Ovary (tissue), 9 donors: ENCODE results near the gene SLC18A3. TPM values are rescaled to one million over a fixed set of nuclear protein-coding genes. Genes with fewer than 3 reads are reported as not detected.
A peak's percentile ranks its signal among the peaks of the same experiment; 100 is the strongest.

Experiments used
- DNase-seq, 5 donors: peaks; one replicate each; pipeline ENCODE4 v3.0.0-alpha.2; 2019 to 2020
- H3K27ac ChIP-seq, 2 donors: fragments of 200-600 bp; one replicate each; pipeline versions ENCODE4 v1.5.1 to v1.8.0; 2019 to 2022
- H3K27me3 ChIP-seq: fragments of 200-600 bp; one replicate; pipeline ENCODE4 v1.8.0; 2022
- H3K36me3 ChIP-seq: fragments of 200-600 bp; sonication (generic); one replicate; pipeline ENCODE4 v1.5.1; 2019
- H3K4me1 ChIP-seq: one replicate; pipeline ENCODE4 v1.8.1; 2013; ENCODE audit warnings: mild to moderate bottlenecking, moderate library complexity; ENCODE audit not compliant: insufficient read depth
- H3K4me3 ChIP-seq: fragments of 200-600 bp; sonication (generic); one replicate; pipeline ENCODE4 v1.5.1; 2017
- H3K9me3 ChIP-seq, 2 donors: fragments of 200-600 bp in 1 of 2; sonication (generic) in 1 of 2; one replicate each; pipeline versions ENCODE4 v1.5.1 to v1.8.1; 2013 to 2019; ENCODE audit warnings: mild to moderate bottlenecking in 1 of 2, moderate library complexity in 1 of 2
- CTCF ChIP-seq, 3 donors: fragments of 450-650 bp in 2 of 3; fragments of 200-600 bp in 1 of 3; IDR thresholded peaks; one replicate each; pipeline versions ENCODE4 v1.5.1 to v1.8.0; 2016 to 2022; ENCODE audit warnings: antibody characterized with exemption in 3 of 3, mild to moderate bottlenecking in 1 of 3
- EP300 ChIP-seq: sonication (generic); formaldehyde crosslinking; IDR thresholded peaks from one replicate; pipeline ENCODE4 v1.6.1; 2017; ENCODE audit warnings: antibody characterized with exemption
- POLR2A ChIP-seq: fragments of 450-650 bp; IDR thresholded peaks from one replicate; pipeline ENCODE4 v1.6.1; 2017; ENCODE audit warnings: antibody characterized with exemption, mild to moderate bottlenecking, moderate library complexity
- WGBS, 3 donors: extraction: QIAGEN DNeasy Blood & Tissue Kit in 1 of 3; methylation state at CpG; one replicate each; pipeline versions ENCODE4 v1.1.5 to v1.1.7; 2013 to 2017; 5-methylcytosine and 5-hydroxymethylcytosine counted together
- intact Hi-C, 4 donors: fragments of 100-400 bp; cut with DNase I; formaldehyde crosslinking; loops; one replicate each; pipeline versions ENCODE4 v1.11.0 to v1.15.1; 2022 to 2023
- polyA plus RNA-seq, 2 donors: library from polyadenylated mRNA; stranded (reverse); fragments of 200-250 nt in 1 of 2; fragments of 350-450 nt in 1 of 2; fragmentation: Illumina TruSeq in 1 of 2; extraction: RNeasy Lipid Tissue Mini Kit (QIAGEN cat#74804) in 1 of 2; gene quantifications; one replicate each; pipeline ENCODE4 v1.2.3, GENCODE V29; 2013 to 2014
- total RNA-seq, 7 donors: library from RNA; depleted of rRNA in 2 of 7; stranded (reverse); fragments of >200 nt in 2 of 7; fragmentation: NEBNext Ultra II Directional in 3 of 7; extraction: Animal tissue kit (Norgen Biotek cat#: 25700) in 3 of 7; gene quantifications; one replicate each; pipeline versions ENCODE4 v1.1.0 to v1.2.4, GENCODE V29; 2016 to 2023
- donor health status: DM: no; HTN: no; CAD: no; lungs with moderate emphysema.
- donor health status: DM: no; HTN: no; CAD: no.
- donor health status: Bipolar disorder and iron deficiency.
- donor health status: DM: yes; HTN: yes; CAD: no.
- donor health status: DM: no; HTN: no; CAD: no.
- donor health status: DM: yes; HTN: yes; CAD: no.

SLC18A3 gene
- total and polyA plus RNA-seq, 9 donors: not detected

GRCh38 chr10:49614242-49615198, 4.4 kb downstream of the SLC18A3 start:
- H3K4me1 ChIP-seq: no peaks in the 10 kb centered on the region
- H3K4me3 ChIP-seq: no peak overlapping the region
- intact Hi-C loops: no loop called here
- 3 to 5% (median 5%) methylated on average over 46 to 49 of the region's 49 CpGs for WGBS, 3 donors
- TF ChIP-seq POLR2A (no peak), EP300 (no peak), CTCF (IDR thresholded peaks at IDR 0.05) (no peak)
- H3K27me3 ChIP-seq: peaks cover 2% of the 10 kb centered on the region
- H3K9me3 ChIP-seq: peaks cover 0 to 4% of the 10 kb centered on the region in 2 donors
- peak in 1 of 5 donors; percentile 11 for DNase-seq
- H3K27ac ChIP-seq: no peak overlapping the region
- no peaks in the 10 kb centered on the region for H3K36me3 ChIP-seq

- Histone ChIP-seq H3K4me1 (no peaks in the 10 kb centered on the region), H3K4me3 (no peak overlapping the region), H3K9me3 (peaks cover 0 to 4% of the 10 kb centered on the region in 2 donors), H3K27me3 (peaks cover 2% of the 10 kb centered on the region), H3K36me3 (no peaks in the 10 kb centered on the region), H3K27ac (no peak overlapping the region)
- DNase-seq: peak in 1 of 5 donors; percentile 13
- no peak for TF ChIP-seq POLR2A
- TF ChIP-seq CTCF (IDR thresholded peaks at IDR 0.05): no peak
- TF ChIP-seq EP300: no peak
- WGBS, 3 donors: 49 to 61% (median 57%) methylated on average over 5 of the region's 5 CpGs
- intact Hi-C loops: no loop called here
Observed at GRCh38 chr10:49615213-49615612, 5.1 kb downstream of the SLC18A3 start.

GRCh38 chr10:49615721-49616120, 5.6 kb downstream of the SLC18A3 start:
- H3K27ac ChIP-seq: no peak overlapping the region
- intact Hi-C loops: no loop called here
- peak in 1 of 5 donors; percentile 15 for DNase-seq
- peaks cover 2% of the 10 kb centered on the region for H3K27me3 ChIP-seq
- 53 to 67% (median 55%) methylated on average over 5 of the region's 5 CpGs for WGBS, 3 donors
- H3K4me1 ChIP-seq: no peaks in the 10 kb centered on the region
- H3K36me3 ChIP-seq: no peaks in the 10 kb centered on the region
- no peak overlapping the region for H3K4me3 ChIP-seq
- H3K9me3 ChIP-seq: peaks cover 0 to 4% of the 10 kb centered on the region in 2 donors
- TF ChIP-seq POLR2A (no peak), CTCF (IDR thresholded peaks at IDR 0.05) (no peak), EP300 (no peak)

GRCh38 chr10:49616421-49617101, 6.5 kb downstream of the SLC18A3 start:
- peaks cover 2% of the 10 kb centered on the region for H3K27me3 ChIP-seq
- no peak overlapping the region for H3K4me3 ChIP-seq
- peaks cover 0 to 4% of the 10 kb centered on the region in 2 donors for H3K9me3 ChIP-seq
- intact Hi-C loops: no loop called here
- H3K36me3 ChIP-seq: no peaks in the 10 kb centered on the region
- 62 to 75% (median 72%) methylated on average over 6 of the region's 6 CpGs for WGBS, 3 donors
- H3K4me1 ChIP-seq: no peaks in the 10 kb centered on the region
- no peak overlapping the region for H3K27ac ChIP-seq
- TF ChIP-seq EP300 (no peak), CTCF (IDR thresholded peaks at IDR 0.05) (no peak), POLR2A (no peak)
- DNase-seq: peak in 1 of 5 donors; percentile 7
